Bladder microvascular endothelial cell (primary cell): ENCODE measurements around the gene SYT2. TPM values are rescaled to one million over a fixed set of nuclear protein-coding genes. Genes with fewer than 3 reads are reported as not detected.

ENCODE experiments used
- total RNA-seq: library from RNA; depleted of rRNA; stranded (reverse); fragments of >200 nt; gene quantifications from 2 replicates; pipeline ENCODE4 v1.2.3, GENCODE V29; 2014

Gene SYT2
- not detected in 2 replicates for total RNA-seq

DNA sequence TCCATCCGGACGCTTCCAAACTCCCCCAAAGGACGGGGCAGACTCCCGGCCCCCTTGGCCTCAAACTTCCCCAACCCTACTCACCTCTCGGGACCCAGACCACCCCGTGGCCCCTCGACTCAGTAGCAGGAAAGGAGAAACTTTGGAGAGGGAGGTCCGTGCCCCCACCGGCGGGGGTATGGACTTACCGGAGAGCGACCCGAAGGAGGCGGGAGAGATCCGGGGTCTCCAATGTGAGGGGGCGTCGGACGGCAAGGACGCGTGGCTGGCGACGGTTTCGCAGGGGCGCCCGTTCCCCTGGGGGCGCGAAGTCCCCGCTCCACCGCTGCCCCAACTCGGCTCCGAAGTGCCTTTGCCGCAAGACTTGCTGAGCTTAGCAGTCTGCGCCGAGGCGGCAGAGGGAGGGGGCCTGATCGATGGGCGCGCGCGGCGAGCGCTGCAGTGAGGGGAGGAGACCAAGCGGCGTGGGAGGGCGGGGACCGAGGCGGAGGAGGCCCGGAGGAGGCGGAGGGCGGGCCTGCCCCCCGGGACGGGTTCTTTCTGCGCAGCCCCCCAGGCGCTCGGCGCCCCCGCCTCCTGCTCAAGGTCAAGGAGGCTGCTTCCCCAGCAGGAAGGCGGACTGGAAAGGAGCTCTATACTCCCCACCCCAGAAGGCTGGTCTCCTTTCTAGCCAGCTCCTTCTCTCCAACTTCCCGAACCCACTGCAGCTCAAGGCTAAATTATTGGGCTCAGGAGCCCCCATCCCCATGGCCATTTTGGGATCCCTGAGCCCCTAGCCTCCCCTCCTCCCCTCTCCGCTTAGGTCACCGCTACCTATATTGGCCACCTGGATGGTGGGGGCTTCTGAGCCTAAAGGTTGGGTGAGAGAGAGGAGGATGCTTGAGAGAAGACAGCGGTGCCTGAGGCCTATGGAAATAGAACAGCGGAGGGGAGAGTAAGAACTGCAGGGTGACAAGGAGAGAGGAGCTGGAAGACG lies at the start of gene SYT2:
SYT2 (minus strand) TSS at position 385 of the 976 bp plus-strand sequence. CDS start 104,682 bp downstream, outside the sequence.

Other genes starting within 250 kb of the SYT2 start
- 37.4 and 103 TPM in 2 replicates for gene KDM5B, start 98.0 kb upstream of the SYT2 start, total RNA-seq
- gene PCAT6, start 100.5 kb upstream of the SYT2 start, total RNA-seq: not detected in 2 replicates
- 7.4 and 11.0 TPM in 2 replicates for gene RABIF, start 178.7 kb upstream of the SYT2 start, total RNA-seq
- 22.7 and 33.5 TPM in 2 replicates for gene KLHL12, start 216.8 kb upstream of the SYT2 start, total RNA-seq
- gene ADIPOR1, start 247.9 kb upstream of the SYT2 start, total RNA-seq: 77.7 and 180 TPM in 2 replicates